ENCODE measurements around the gene KIF2B.

GRCh38 chr17:53819956-53820355 is 2.8 kb upstream of the KIF2B start:
- no peak for TF ChIP-seq CTCF (conservative IDR thresholded peaks at IDR 0.05)
- TF ChIP-seq EZH2 (IDR thresholded peaks at IDR 0.05; ENCODE audit: low read depth) = no peak
